Breast epithelium (tissue), 3 donors: Measurements from ENCODE around the gene FAM174B.

Experiments used
- POLR2A ChIP-seq: fragments of 450-650 bp; IDR thresholded peaks from one replicate; pipeline ENCODE4 v1.6.1; 2016; ENCODE audit warnings: antibody characterized with exemption, mild to moderate bottlenecking, moderate library complexity
- POLR2AphosphoS5 ChIP-seq, 3 donors: sonication (generic); formaldehyde crosslinking; IDR thresholded peaks; one replicate each; pipeline ENCODE4 v1.6.1; 2017; ENCODE audit warnings: antibody characterized with exemption in 3 of 3
- TF ChIP-seq, protein P1 (sequence below), 3 donors: fragments of 450-650 bp; IDR thresholded peaks; one replicate each; pipeline ENCODE4 v1.5.1; 2016 to 2017; ENCODE audit warnings: antibody characterized with exemption in 3 of 3, mild to moderate bottlenecking in 3 of 3, moderate library complexity in 3 of 3

DNA sequence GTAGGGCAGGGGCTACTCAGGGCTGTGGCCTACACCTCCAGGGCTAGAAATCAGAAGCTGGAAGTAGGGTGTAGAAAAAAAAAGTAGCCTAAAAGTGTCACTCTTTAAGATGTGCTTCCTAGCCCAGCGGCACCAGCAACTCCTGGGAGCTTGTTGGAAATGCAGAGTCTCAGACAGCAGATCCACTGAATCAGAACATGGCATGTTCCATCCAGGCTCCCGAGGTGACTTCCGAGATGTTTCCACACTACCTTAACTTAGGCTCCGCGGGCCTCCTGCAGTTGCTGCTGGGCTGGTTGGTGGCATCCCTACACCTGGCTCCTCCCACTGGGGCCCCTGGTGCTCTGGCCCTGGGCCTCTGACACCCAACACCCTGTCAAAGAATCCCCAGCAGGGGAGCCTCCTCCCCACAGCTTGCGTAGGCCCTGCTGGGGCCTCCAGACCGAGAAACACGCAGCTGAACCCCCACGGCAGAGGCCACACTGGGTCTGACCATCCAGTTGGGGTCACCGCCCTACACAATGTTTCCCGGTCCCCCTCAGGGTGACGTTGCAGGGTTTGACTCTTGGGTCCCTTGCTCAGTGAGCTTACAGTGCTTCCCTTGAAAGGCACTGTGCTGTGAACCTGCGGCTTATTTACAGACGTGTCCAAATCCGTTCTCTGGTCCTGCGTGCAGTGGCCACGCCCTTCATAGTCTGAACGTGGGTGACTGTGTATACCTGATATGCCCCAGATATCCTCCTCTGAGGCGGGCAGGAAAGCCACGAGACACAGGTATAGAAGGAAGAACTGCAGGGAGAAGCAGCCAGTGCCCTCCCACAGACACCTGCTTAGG, 46.5 kb downstream of the FAM174B start:
- TF ChIP-seq, protein P1, sequence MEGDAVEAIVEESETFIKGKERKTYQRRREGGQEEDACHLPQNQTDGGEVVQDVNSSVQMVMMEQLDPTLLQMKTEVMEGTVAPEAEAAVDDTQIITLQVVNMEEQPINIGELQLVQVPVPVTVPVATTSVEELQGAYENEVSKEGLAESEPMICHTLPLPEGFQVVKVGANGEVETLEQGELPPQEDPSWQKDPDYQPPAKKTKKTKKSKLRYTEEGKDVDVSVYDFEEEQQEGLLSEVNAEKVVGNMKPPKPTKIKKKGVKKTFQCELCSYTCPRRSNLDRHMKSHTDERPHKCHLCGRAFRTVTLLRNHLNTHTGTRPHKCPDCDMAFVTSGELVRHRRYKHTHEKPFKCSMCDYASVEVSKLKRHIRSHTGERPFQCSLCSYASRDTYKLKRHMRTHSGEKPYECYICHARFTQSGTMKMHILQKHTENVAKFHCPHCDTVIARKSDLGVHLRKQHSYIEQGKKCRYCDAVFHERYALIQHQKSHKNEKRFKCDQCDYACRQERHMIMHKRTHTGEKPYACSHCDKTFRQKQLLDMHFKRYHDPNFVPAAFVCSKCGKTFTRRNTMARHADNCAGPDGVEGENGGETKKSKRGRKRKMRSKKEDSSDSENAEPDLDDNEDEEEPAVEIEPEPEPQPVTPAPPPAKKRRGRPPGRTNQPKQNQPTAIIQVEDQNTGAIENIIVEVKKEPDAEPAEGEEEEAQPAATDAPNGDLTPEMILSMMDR (IDR thresholded peaks at IDR 0.05) = no peak
- TF ChIP-seq POLR2AphosphoS5 (IDR thresholded peaks at IDR 0.05) = no peak
- TF ChIP-seq POLR2A = no peak
